Upper lobe of left lung (tissue), 6 donors: ENCODE measurements around the gene C2orf68. TPM values are rescaled to one million over a fixed set of nuclear protein-coding genes. Genes with fewer than 3 reads are reported as not detected.

Experiments
- ATAC-seq, 2 donors: fragments of 200-7000 bp; cut with Tn5 transposase; one replicate each; pipeline ENCODE4 v1.9.1; 2022; ENCODE audit warnings: mild to moderate bottlenecking in 2 of 2, moderate library complexity in 2 of 2; ENCODE audit not compliant: low FRiP score in 2 of 2
- DNase-seq, 2 donors: peaks; one replicate each; pipeline ENCODE4 v3.0.0-alpha.2; 2019 to 2020
- H3K27ac ChIP-seq, 4 donors: fragments of 200-600 bp; sonication (generic); one replicate each; pipeline ENCODE4 v1.5.1; 2016 to 2019
- H3K27me3 ChIP-seq, 4 donors: fragments of 200-600 bp; sonication (generic); one replicate each; pipeline ENCODE4 v1.5.1; 2017 to 2019
- H3K36me3 ChIP-seq, 4 donors: fragments of 200-600 bp; sonication (generic); one replicate each; pipeline ENCODE4 v1.5.1; 2016 to 2019
- H3K4me1 ChIP-seq, 4 donors: fragments of 200-600 bp; sonication (generic); one replicate each; pipeline ENCODE4 v1.5.1; 2018 to 2019
- H3K4me3 ChIP-seq, 4 donors: fragments of 200-600 bp; sonication (generic); one replicate each; pipeline ENCODE4 v1.5.1; 2017 to 2019; ENCODE audit warnings: mild to moderate bottlenecking in 2 of 4, moderate library complexity in 1 of 4
- H3K9me3 ChIP-seq, 4 donors: fragments of 200-600 bp; sonication (generic); one replicate each; pipeline ENCODE4 v1.5.1; 2018 to 2019
- EP300 ChIP-seq, 4 donors: sonication (generic); formaldehyde crosslinking; IDR thresholded peaks; one replicate each; pipeline ENCODE4 v1.5.1; 2017; ENCODE audit warnings: antibody characterized with exemption in 4 of 4, control low read depth in 2 of 4
- POLR2A ChIP-seq, 4 donors: fragments of 450-650 bp; IDR thresholded peaks; one replicate each; pipeline ENCODE4 v1.5.1; 2016 to 2017; ENCODE audit warnings: antibody characterized with exemption in 4 of 4, mild to moderate bottlenecking in 2 of 4
- POLR2AphosphoS5 ChIP-seq, 2 donors: sonication (generic); formaldehyde crosslinking; IDR thresholded peaks; one replicate each; pipeline ENCODE4 v1.5.1; 2017; ENCODE audit warnings: antibody characterized with exemption in 2 of 2
- WGBS, 2 donors: methylation state at CpG; one replicate each; pipeline ENCODE4 v1.1.5; 2017 to 2018; 5-methylcytosine and 5-hydroxymethylcytosine counted together
- total RNA-seq, 6 donors: library from RNA; depleted of rRNA in 4 of 6; stranded (reverse); fragments of >200 nt in 4 of 6; gene quantifications; one replicate each; pipeline versions ENCODE4 v1.1.0 to v1.2.1, GENCODE V29; 2016 to 2021
- TF ChIP-seq, protein P1 (sequence below), 6 experiments: fragments of 450-650 bp in 4 of 6; fragments of 200-600 bp in 2 of 6; sonication (generic) in 2 of 6; IDR thresholded peaks; one replicate each; pipeline ENCODE4 v1.5.1; 2016 to 2019; ENCODE audit warnings: antibody characterized with exemption in 6 of 6
- donor health status: DM: no; HTN: no; CAD: no; lungs with moderate emphysema.
- donor health status: DM: no; HTN: yes; CAD: no; lungs with severe emphysema.

The C2orf68 gene
- total RNA-seq, 6 donors from 2014 or later: 24.6 to 46.1 (median 34.0) TPM

- Histone ChIP-seq H3K36me3 (peaks cover 9 to 38% (median 23%) of the 10 kb centered on the region in 4 donors), H3K4me3 (peak overlapping the region; percentile 42 to 80 (median 67)), H3K27ac (peak overlapping the region; percentile 87 to 92 (median 92)), H3K9me3 (no peaks in the 10 kb centered on the region), H3K4me1 (peaks cover 43 to 63% (median 47%) of the 10 kb centered on the region in 4 donors), H3K27me3 (no peaks in the 10 kb centered on the region)
- WGBS, 2 donors: 71 to 84% methylated on average over 3 to 6 of the region's 6 CpGs
- no peak for ATAC-seq
- DNase-seq: no peak
- no peak for TF ChIP-seq POLR2AphosphoS5 (IDR thresholded peaks at IDR 0.05)
- TF ChIP-seq EP300 (IDR thresholded peaks at IDR 0.05): no peak
- TF ChIP-seq POLR2A (IDR thresholded peaks at IDR 0.05): no peak
- TF ChIP-seq, protein P1, sequence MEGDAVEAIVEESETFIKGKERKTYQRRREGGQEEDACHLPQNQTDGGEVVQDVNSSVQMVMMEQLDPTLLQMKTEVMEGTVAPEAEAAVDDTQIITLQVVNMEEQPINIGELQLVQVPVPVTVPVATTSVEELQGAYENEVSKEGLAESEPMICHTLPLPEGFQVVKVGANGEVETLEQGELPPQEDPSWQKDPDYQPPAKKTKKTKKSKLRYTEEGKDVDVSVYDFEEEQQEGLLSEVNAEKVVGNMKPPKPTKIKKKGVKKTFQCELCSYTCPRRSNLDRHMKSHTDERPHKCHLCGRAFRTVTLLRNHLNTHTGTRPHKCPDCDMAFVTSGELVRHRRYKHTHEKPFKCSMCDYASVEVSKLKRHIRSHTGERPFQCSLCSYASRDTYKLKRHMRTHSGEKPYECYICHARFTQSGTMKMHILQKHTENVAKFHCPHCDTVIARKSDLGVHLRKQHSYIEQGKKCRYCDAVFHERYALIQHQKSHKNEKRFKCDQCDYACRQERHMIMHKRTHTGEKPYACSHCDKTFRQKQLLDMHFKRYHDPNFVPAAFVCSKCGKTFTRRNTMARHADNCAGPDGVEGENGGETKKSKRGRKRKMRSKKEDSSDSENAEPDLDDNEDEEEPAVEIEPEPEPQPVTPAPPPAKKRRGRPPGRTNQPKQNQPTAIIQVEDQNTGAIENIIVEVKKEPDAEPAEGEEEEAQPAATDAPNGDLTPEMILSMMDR (IDR thresholded peaks at IDR 0.05): no peak
Observed at GRCh38 chr2:85600951-85601770, 10.7 kb downstream of the C2orf68 start.

DNA sequence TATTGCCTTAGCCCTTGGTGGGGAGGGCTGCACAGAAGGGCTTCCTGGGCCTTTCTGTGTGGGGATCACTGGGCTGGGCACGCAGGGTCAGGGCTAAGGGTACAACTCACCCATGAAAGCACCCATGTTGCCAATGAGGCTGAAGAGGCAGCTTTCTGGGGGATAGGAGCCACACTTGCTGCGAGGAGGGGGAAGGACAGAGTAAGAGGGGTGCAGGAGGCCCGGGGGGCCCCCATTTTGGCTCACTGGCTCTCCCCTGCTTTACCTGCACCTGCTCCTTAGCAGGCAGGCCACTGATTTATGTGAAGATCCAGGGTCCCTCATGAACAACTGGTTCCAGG lies 11.7 kb downstream of the C2orf68 start:
- H3K4me1 ChIP-seq: peaks cover 34 to 58% (median 40%) of the 10 kb centered on the region in 4 donors
- no peak for TF ChIP-seq EP300 (IDR thresholded peaks at IDR 0.05)
- no peak for TF ChIP-seq POLR2AphosphoS5 (IDR thresholded peaks at IDR 0.05)
- no peak for TF ChIP-seq POLR2A (IDR thresholded peaks at IDR 0.05)
- TF ChIP-seq, protein P1 (IDR thresholded peaks at IDR 0.05): no peak
- peaks cover 9 to 38% (median 23%) of the 10 kb centered on the region in 4 donors for H3K36me3 ChIP-seq
- H3K9me3 ChIP-seq: no peaks in the 10 kb centered on the region
- DNase-seq (no peak), ATAC-seq (no peak)
- no peaks in the 10 kb centered on the region for H3K27me3 ChIP-seq
- H3K4me3 ChIP-seq: no peak overlapping the region
- H3K27ac ChIP-seq: peak overlapping the region in 3 of 4 donors; percentile 31 to 92 (median 87)
- WGBS, 2 donors: 72% methylated on average over 3 of the region's 3 CpGs; no CpG with 5 or more reads in 1 of the 2 donors

- 72 to 75% methylated on average over 14 to 17 of the region's 17 CpGs for WGBS, 2 donors
- no peak for ATAC-seq
- Histone ChIP-seq H3K9me3 (no peaks in the 10 kb centered on the region), H3K4me1 (peaks cover 31 to 57% (median 38%) of the 10 kb centered on the region in 4 donors), H3K36me3 (peaks cover 9 to 38% (median 23%) of the 10 kb centered on the region in 4 donors), H3K27ac (peak overlapping the region in 2 of 4 donors; percentile 31 to 92), H3K4me3 (no peak overlapping the region), H3K27me3 (no peaks in the 10 kb centered on the region)
- no peak for DNase-seq
- TF ChIP-seq EP300 (IDR thresholded peaks at IDR 0.05): no peak
- no peak for TF ChIP-seq POLR2AphosphoS5 (IDR thresholded peaks at IDR 0.05)
- TF ChIP-seq, protein P1 (IDR thresholded peaks at IDR 0.05): no peak
- no peak for TF ChIP-seq POLR2A (IDR thresholded peaks at IDR 0.05)
Observed at GRCh38 chr2:85599468-85600234, 12.2 kb downstream of the C2orf68 start.

DNA sequence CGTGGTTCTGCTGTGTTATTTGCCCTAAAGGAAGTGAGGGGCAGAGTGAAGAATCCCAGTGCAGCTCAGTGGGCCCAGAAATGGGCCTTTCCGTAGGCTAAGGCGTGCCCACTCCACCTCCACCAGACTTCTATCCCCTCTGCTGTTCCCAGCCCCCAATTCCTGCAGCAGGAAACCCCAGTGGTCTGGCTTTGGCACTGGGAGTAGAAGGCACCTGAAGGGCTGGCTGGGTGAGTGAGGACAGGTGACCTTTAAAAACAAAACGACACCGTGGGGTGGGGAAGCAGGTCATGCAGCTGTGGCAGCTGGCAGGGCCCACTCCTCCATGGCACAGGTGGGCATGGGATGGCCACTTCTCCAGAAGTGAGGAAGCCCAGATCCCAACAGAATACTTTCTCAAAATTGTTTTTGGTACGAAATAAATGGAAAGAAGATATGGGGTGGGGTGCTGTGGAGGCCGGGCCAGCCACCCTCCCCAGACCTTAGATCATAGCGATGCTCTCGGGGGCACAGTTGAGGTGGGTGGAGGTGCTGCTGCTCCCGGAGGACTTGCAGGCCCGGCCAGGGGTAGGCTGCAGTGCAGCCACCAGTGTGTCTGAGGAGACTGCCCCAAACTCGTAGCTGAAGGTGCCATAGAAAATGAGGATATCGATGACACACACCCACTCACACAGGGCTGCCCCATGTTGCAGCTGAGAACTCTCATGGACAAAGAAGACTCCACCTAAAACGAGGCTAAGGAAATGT lies 13.1 kb downstream of the C2orf68 start:
- TF ChIP-seq EP300 (IDR thresholded peaks at IDR 0.05) (no peak), POLR2A (IDR thresholded peaks at IDR 0.05) (no peak), POLR2AphosphoS5 (IDR thresholded peaks at IDR 0.05) (no peak)
- TF ChIP-seq, protein P1 (IDR thresholded peaks at IDR 0.05): no peak
- Histone ChIP-seq H3K27me3 (no peaks in the 10 kb centered on the region), H3K9me3 (no peaks in the 10 kb centered on the region), H3K4me3 (no peak overlapping the region), H3K27ac (no peak overlapping the region), H3K4me1 (peaks cover 29 to 57% (median 37%) of the 10 kb centered on the region in 4 donors), H3K36me3 (peaks cover 9 to 38% (median 23%) of the 10 kb centered on the region in 4 donors)
- ATAC-seq: no peak
- DNase-seq: no peak
- 79 to 80% methylated on average over 14 of the region's 14 CpGs for WGBS, 2 donors
